A549 (cell line): ENCODE data around the gene ZNF710. TPM values are rescaled to one million over a fixed set of nuclear protein-coding genes. Genes with fewer than 3 reads are reported as not detected.

Experiments
- ATAC-seq, 2 experiments: fragments of 200-7000 bp in 1 of 2; fragments of >200 bp in 1 of 2; cut with Nextera tagmentation in 1 of 2; cut with Tn5 transposase in 1 of 2; 3 replicates each; pipeline versions ENCODE4 v1.8.0 to v1.9.1; 2018 to 2020; ENCODE audit warnings: mild to moderate bottlenecking in 1 of 2, moderate library complexity in 1 of 2
- CTCF ChIA-PET: fragments of 300-600 bp; sonication (Branson Sonifier 250); formaldehyde crosslinking; extraction: SDS; loops from one replicate; lab custom pipeline; 2021; ENCODE audit warnings: antibody characterized with exemption, inconsistent platforms; lab: Yijun Ruan, JAX
- POLR2A ChIA-PET: fragments of 350-600 bp; formaldehyde crosslinking; extraction: SDS; loops from one replicate; lab custom pipeline; 2021; ENCODE audit warnings: antibody characterized with exemption, inconsistent platforms; lab: Yijun Ruan, JAX
- DNase-seq, 2 experiments: peaks; one replicate each; pipeline versions ENCODE4 v3.0.0 to v3.0.0-alpha.2; 2011 to 2016; ENCODE audit warnings: low read depth in 1 of 2, low spot score in 1 of 2
- FAIRE-seq: peaks from 2 replicates; lab custom pipeline; 2011; peaks lifted over from hg19 to GRCh38; lab: Jason Lieb, UNC
- H3K27ac ChIP-seq, 2 experiments: fragments of >200 bp; sonication (Bioruptor Twin); formaldehyde crosslinking; 3 replicates each; pipeline ENCODE4 v1.5.1; 2016 to 2017
- H3K4me1 ChIP-seq: fragments of >200 bp; sonication (Bioruptor Twin); formaldehyde crosslinking; 3 replicates; pipeline ENCODE4 v1.6.1; 2016
- H3K4me2 ChIP-seq: fragments of >200 bp; sonication (Bioruptor Twin); formaldehyde crosslinking; 3 replicates; pipeline ENCODE4 v1.6.1; 2016
- H3K4me3 ChIP-seq: fragments of >200 bp; sonication (Bioruptor Twin); formaldehyde crosslinking; 3 replicates; pipeline ENCODE4 v1.5.1; 2016
- H3K9me3 ChIP-seq: fragments of >200 bp; sonication (Bioruptor Twin); formaldehyde crosslinking; 3 replicates; pipeline ENCODE4 v1.6.1; 2016
- CBX2 ChIP-seq: fragments of 200-600 bp; sonication (generic); IDR thresholded peaks from 2 replicates; pipeline ENCODE4 v1.6.1; 2016; ENCODE audit warnings: low read depth, mild to moderate bottlenecking, borderline replicate concordance
- CHD2 ChIP-seq: fragments of 150-350 bp; IDR thresholded peaks from 2 replicates; pipeline ENCODE4 v1.6.1; 2014; ENCODE audit warnings: low read length; ENCODE audit not compliant: partially characterized antibody
- CHD4 ChIP-seq: fragments of 200-600 bp; sonication (generic); IDR thresholded peaks from 2 replicates; pipeline ENCODE4 v1.6.1; 2016; ENCODE audit warnings: antibody characterized with exemption, mild to moderate bottlenecking, borderline replicate concordance
- EHMT2 ChIP-seq: fragments of 200-600 bp; sonication (generic); IDR thresholded peaks from 2 replicates; pipeline ENCODE4 v1.6.1; 2016; ENCODE audit warnings: antibody characterized with exemption, low read depth, mild to moderate bottlenecking, moderate library complexity
- EP300 ChIP-seq, 2 experiments: fragments of >200 bp; sonication (Bioruptor Twin); formaldehyde crosslinking; IDR thresholded peaks; 2 replicates in 1 of 2; 3 replicates in 1 of 2; pipeline ENCODE4 v1.6.1; 2016 to 2017
- FOSB ChIP-seq: fragments of 250-450 bp; sonication (Bioruptor Pico); IDR thresholded peaks from 2 replicates; pipeline ENCODE4 v1.5.0; 2020; ENCODE audit warnings: mild to moderate bottlenecking, moderate library complexity
- FOSL2 ChIP-seq, 2 experiments: fragments of 450-650 bp in 1 of 2; fragments of >200 bp in 1 of 2; sonication (Bioruptor Twin) in 1 of 2; formaldehyde crosslinking; IDR thresholded peaks; 2 replicates each; pipeline versions ENCODE4 v1.5.0 to v1.6.1; 2016 to 2020; ENCODE audit warnings: mild to moderate bottlenecking in 1 of 2, moderate library complexity in 1 of 2
- GATA3 ChIP-seq: IDR thresholded peaks from 2 replicates; pipeline ENCODE4 v1.6.1; 2012; ENCODE audit warnings: borderline replicate concordance
- HES2 ChIP-seq: fragments of >200 bp; sonication (Bioruptor Twin); formaldehyde crosslinking; IDR thresholded peaks from 2 replicates; pipeline ENCODE4 v1.6.1; 2016
- HMGXB4 ChIP-seq: fragments of 250-450 bp; sonication (Bioruptor Pico); IDR thresholded peaks from 2 replicates; pipeline ENCODE4 v1.5.0; 2021; ENCODE audit warnings: mild to moderate bottlenecking, moderate library complexity, borderline replicate concordance
- HOXA7 ChIP-seq: fragments of 250-450 bp; sonication (Bioruptor Pico); IDR thresholded peaks from 2 replicates; pipeline ENCODE4 v1.5.0; 2020; ENCODE audit warnings: mild to moderate bottlenecking, moderate library complexity
- MAFK ChIP-seq: fragments of 450-650 bp; IDR thresholded peaks from 2 replicates; pipeline ENCODE4 v1.6.1; 2014; ENCODE audit not compliant: partially characterized antibody
- MYC ChIP-seq: IDR thresholded peaks from 2 replicates; pipeline ENCODE4 v1.6.1; 2012; ENCODE audit warnings: mild to moderate bottlenecking, inconsistent platforms, low read length, improper control_type of control experiment, borderline replicate concordance
- POLR2A ChIP-seq: IDR thresholded peaks from 2 replicates; pipeline ENCODE4 v1.6.1; 2012; ENCODE audit warnings: mild to moderate bottlenecking, low read length
- RFX5 ChIP-seq: fragments of 450-650 bp; IDR thresholded peaks from 2 replicates; pipeline ENCODE4 v1.7.1; 2014; ENCODE audit warnings: antibody characterized with exemption, mild to moderate bottlenecking, moderate library complexity
- RNF2 ChIP-seq: fragments of 200-600 bp; sonication (generic); IDR thresholded peaks from 2 replicates; pipeline ENCODE4 v1.6.1; 2016; ENCODE audit warnings: low read depth, mild to moderate bottlenecking, antibody characterized with exemption, moderate library complexity, borderline replicate concordance
- SREBF2 ChIP-seq: fragments of 450-650 bp; IDR thresholded peaks from 2 replicates; pipeline ENCODE4 v1.6.1; 2014; ENCODE audit warnings: mild to moderate bottlenecking, moderate library complexity
- USF2 ChIP-seq: fragments of 450-650 bp; IDR thresholded peaks from 2 replicates; pipeline ENCODE4 v1.6.1; 2014; ENCODE audit warnings: antibody characterized with exemption
- ZC3H11A ChIP-seq: fragments of 450-650 bp; IDR thresholded peaks from 2 replicates; pipeline ENCODE4 v1.6.1; 2014; ENCODE audit warnings: antibody characterized with exemption, mild to moderate bottlenecking
- ZFP36 ChIP-seq: fragments of 450-650 bp; IDR thresholded peaks from 2 replicates; pipeline ENCODE4 v1.6.1; 2014; ENCODE audit warnings: borderline replicate concordance; ENCODE audit not compliant: partially characterized antibody
- WGBS: methylation state at CpG from one replicate; pipeline ENCODE4 v1.1.6; 2017; ENCODE audit errors: missing lambda C conversion rate; 5-methylcytosine and 5-hydroxymethylcytosine counted together
- polyA plus RNA-seq, 4 experiments: library from polyadenylated mRNA; depleted of rRNA in 3 of 4; stranded (reverse); fragments of >200 nt; fragmentation: RNase III in 1 of 4; extraction: RNeasy Plus Mini Kit Qiagen cat#74134 plus additional on column Dnase treatment in 1 of 4; gene quantifications; 2 replicates in 3 of 4; 3 replicates in 1 of 4; pipeline ENCODE4 v1.2.3, GENCODE V29; 2011 to 2017

Gene ZNF710
- polyA plus RNA-seq, 2 of the 4 experiments (the other 2 are of a cell fraction) = 2.6 to 7.8 TPM

- no peak for ATAC-seq
- no peak for DNase-seq
- H3K4me3 ChIP-seq = no peak overlapping the region
- FAIRE-seq = no peak
- H3K9me3 ChIP-seq = no peaks in the 10 kb centered on the region
- TF ChIP-seq GATA3 (no peak), ZFP36 (no peak)
- no peaks in the 10 kb centered on the region; the same call in 2 of the 3 replicates for H3K4me1 ChIP-seq
- CTCF ChIA-PET = interaction anchor here (0.7 to 2.5 kb wide), 6 partner anchors 9 to 189 kb away, joined by 3 to 12 read pairs (median 4); no protein-coding TSS in a partner anchor
- H3K4me2 ChIP-seq = no peak overlapping the region
- POLR2A ChIA-PET = interaction anchor here (0.7 kb wide), 1 partner anchor 85 kb away, joined by 4 read pairs; no protein-coding TSS in a partner anchor
- WGBS = 84% methylated on average over 6 of the region's 6 CpGs
- H3K27ac ChIP-seq = no peak overlapping the region
These were observed 22.0 kb downstream of the ZNF710 start for GRCh38 chr15:90022905-90023700.

GRCh38 chr15:90024406-90024805 lies 23.3 kb downstream of the ZNF710 start:
- ATAC-seq = no peak
- H3K27ac ChIP-seq = no peak overlapping the region
- no peak for DNase-seq
- CTCF ChIA-PET = no interaction called here
- no peak overlapping the region for H3K4me3 ChIP-seq
- no peak for TF ChIP-seq EHMT2
- TF ChIP-seq HMGXB4 (CRISPR knock-in tag) = no peak
- no peak for TF ChIP-seq CBX2
- TF ChIP-seq CHD4 = no peak
- no peak for TF ChIP-seq MYC
- TF ChIP-seq RFX5 = no peak
- no peak for TF ChIP-seq FOSL2 (IDR thresholded peaks at IDR 0.05)
- TF ChIP-seq FOSL2 (CRISPR knock-in tag; IDR thresholded peaks at IDR 0.05) = no peak
- no peak for TF ChIP-seq USF2
- no peaks in the 10 kb centered on the region for H3K9me3 ChIP-seq
- peaks cover 8% of the 10 kb centered on the region; the same call in 1 of the 3 replicates for H3K4me1 ChIP-seq
- FAIRE-seq = no peak
- POLR2A ChIA-PET = no interaction called here
- WGBS = 94% methylated on average over 4 of the region's 4 CpGs
- H3K4me2 ChIP-seq = no peak overlapping the region

- H3K4me3 ChIP-seq = no peak overlapping the region
- CTCF ChIA-PET = interaction anchor here (1.0 to 1.7 kb wide), 3 partner anchors 11 to 46 kb away, joined by 3 to 6 read pairs (median 3); no protein-coding TSS in a partner anchor
- WGBS = 59% methylated on average over 2 of the region's 2 CpGs
- no peaks in the 10 kb centered on the region for H3K9me3 ChIP-seq
- H3K4me1 ChIP-seq = peaks cover 8% of the 10 kb centered on the region; the same call in 1 of the 3 replicates
- H3K27ac ChIP-seq = no peak overlapping the region
- no peak for DNase-seq
- FAIRE-seq = no peak
- TF ChIP-seq SREBF2 (no peak), POLR2A (no peak), EHMT2 (no peak), CHD2 (no peak), EP300 (IDR thresholded peaks at IDR 0.05) (no peak), FOSB (CRISPR knock-in tag) (no peak), MAFK (no peak), MYC (no peak), RNF2 (no peak), HOXA7 (CRISPR knock-in tag) (no peak), ZC3H11A (no peak), CBX2 (no peak), HES2 (no peak)
- TF ChIP-seq, all 56 proteins: peak for 0
- ATAC-seq = no peak
- no peak overlapping the region for H3K4me2 ChIP-seq
- POLR2A ChIA-PET = no interaction called here
These were observed 24.4 kb downstream of the ZNF710 start for GRCh38 chr15:90025489-90026033.
